ENCODE data around the gene IL1RAPL1. TPM values are rescaled to one million over a fixed set of nuclear protein-coding genes. Genes with fewer than 3 reads are reported as not detected.

IL1RAPL1 gene
- total RNA-seq, 2 experiments from 2014 or later, result not detected

- Histone ChIP-seq H3K27ac (ENCODE audit: low read depth in 1 of 2, low read length in 2 of 2) (no peak overlapping the region), H3K9me3 (ENCODE audit: control insufficient read depth in 1 of 2, insufficient read depth in 1 of 2, low read length in 2 of 2) (peaks cover 0 to 6% of the 10 kb centered on the region in 2 experiments), H3K4me1 (ENCODE audit: insufficient read depth, low read length) (no peaks in the 10 kb centered on the region), H3K36me3 (ENCODE audit: insufficient read depth, low read length) (no peaks in the 10 kb centered on the region), H3K4me3 (ENCODE audit: low read length) (no peak overlapping the region), H3K27me3 (ENCODE audit: control insufficient read depth in 1 of 2, insufficient read depth in 2 of 2, low read length in 2 of 2) (no peaks in the 10 kb centered on the region)
- H3K9me3 Mint-ChIP-seq, result peaks cover 2% of the 10 kb centered on the region
- H3K4me3 Mint-ChIP-seq, result no peak overlapping the region
- no peaks in the 10 kb centered on the region for H3K36me3 Mint-ChIP-seq (ENCODE audit: low read depth)
- no peaks in the 10 kb centered on the region for H3K27me3 Mint-ChIP-seq
- ATAC-seq (ENCODE audit: poor library complexity) (no peak), DNase-seq (no peak)
- no peaks in the 10 kb centered on the region for H3K4me1 Mint-ChIP-seq (ENCODE audit: low read depth)
- intact Hi-C loops (cut with DNase I, micrococcal nuclease), result no loop called here
- no peak for TF ChIP-seq CTCF (IDR thresholded peaks at IDR 0.05)
- H3K27ac Mint-ChIP-seq, result no peak overlapping the region
- ChIA-PET POLR2A (no interaction called here), CTCF (no interaction called here)
These were observed 795.6 kb downstream of the IL1RAPL1 start for GRCh38 chrX:29382811-29383210.

GRCh38 chrX:29388509-29388908, 801.3 kb downstream of the IL1RAPL1 start:
- no peaks in the 10 kb centered on the region for H3K4me1 ChIP-seq (ENCODE audit: insufficient read depth, low read length)
- H3K36me3 ChIP-seq (ENCODE audit: insufficient read depth, low read length), result no peaks in the 10 kb centered on the region
- no peaks in the 10 kb centered on the region for H3K27me3 ChIP-seq (ENCODE audit: control insufficient read depth in 1 of 2, insufficient read depth in 2 of 2, low read length in 2 of 2)
- ChIA-PET POLR2A (no interaction called here), CTCF (no interaction called here)
- DNase-seq (no peak), ATAC-seq (ENCODE audit: poor library complexity) (no peak)
- TF ChIP-seq CTCF (IDR thresholded peaks at IDR 0.05), result no peak
- Mint-ChIP-seq H3K27me3 (no peaks in the 10 kb centered on the region), H3K27ac (no peak overlapping the region), H3K4me1 (ENCODE audit: low read depth) (no peaks in the 10 kb centered on the region), H3K4me3 (no peak overlapping the region), H3K9me3 (peaks cover 2% of the 10 kb centered on the region), H3K36me3 (ENCODE audit: low read depth) (no peaks in the 10 kb centered on the region)
- no peaks in the 10 kb centered on the region for H3K9me3 ChIP-seq (ENCODE audit: control insufficient read depth in 1 of 2, insufficient read depth in 1 of 2, low read length in 2 of 2)
- no peak overlapping the region for H3K4me3 ChIP-seq (ENCODE audit: low read length)
- no peak overlapping the region for H3K27ac ChIP-seq (ENCODE audit: low read depth in 1 of 2, low read length in 2 of 2)
- intact Hi-C loops (cut with DNase I, micrococcal nuclease), result no loop called here

GRCh38 chrX:29397506-29397905, 810.3 kb downstream of the IL1RAPL1 start:
- intact Hi-C loops (cut with DNase I, micrococcal nuclease), result no loop called here
- Mint-ChIP-seq H3K4me1 (ENCODE audit: low read depth) (no peaks in the 10 kb centered on the region), H3K36me3 (ENCODE audit: low read depth) (no peaks in the 10 kb centered on the region), H3K4me3 (no peak overlapping the region), H3K27ac (no peak overlapping the region), H3K27me3 (no peaks in the 10 kb centered on the region), H3K9me3 (no peaks in the 10 kb centered on the region)
- Histone ChIP-seq H3K27me3 (ENCODE audit: control insufficient read depth in 1 of 2, insufficient read depth in 2 of 2, low read length in 2 of 2) (no peaks in the 10 kb centered on the region), H3K4me1 (ENCODE audit: insufficient read depth, low read length) (no peaks in the 10 kb centered on the region), H3K27ac (ENCODE audit: low read depth in 1 of 2, low read length in 2 of 2) (no peak overlapping the region), H3K36me3 (ENCODE audit: insufficient read depth, low read length) (no peaks in the 10 kb centered on the region), H3K4me3 (ENCODE audit: low read length) (no peak overlapping the region), H3K9me3 (ENCODE audit: control insufficient read depth in 1 of 2, insufficient read depth in 1 of 2, low read length in 2 of 2) (no peaks in the 10 kb centered on the region)
- POLR2A ChIA-PET, result no interaction called here
- DNase-seq (no peak), ATAC-seq (ENCODE audit: poor library complexity) (no peak)
- no peak for TF ChIP-seq CTCF (IDR thresholded peaks at IDR 0.05)
- CTCF ChIA-PET, result no interaction called here

Measured in CD4-positive, alpha-beta T cell (primary cell).